ENCODE results near the gene BCAS4. TPM values are rescaled to one million over a fixed set of nuclear protein-coding genes. Genes with fewer than 3 reads are reported as not detected.

The BCAS4 gene
- total RNA-seq, 1 donor from 2014 or later = 3.9 TPM

GRCh38 chr20:50900261-50900660, 105.4 kb downstream of the BCAS4 start:
- no peak for ATAC-seq
- Histone ChIP-seq H3K4me1 (peaks cover 21% of the 10 kb centered on the region), H3K9me3 (no peaks in the 10 kb centered on the region), H3K27ac (no peak overlapping the region), H3K4me3 (no peak overlapping the region), H3K36me3 (peaks cover 70% of the 10 kb centered on the region), H3K27me3 (ENCODE audit: low read depth) (no peaks in the 10 kb centered on the region)
- intact Hi-C loops (cut with DNase I) = no loop called here
- DNase-seq = no peak
- TF ChIP-seq, protein P1, sequence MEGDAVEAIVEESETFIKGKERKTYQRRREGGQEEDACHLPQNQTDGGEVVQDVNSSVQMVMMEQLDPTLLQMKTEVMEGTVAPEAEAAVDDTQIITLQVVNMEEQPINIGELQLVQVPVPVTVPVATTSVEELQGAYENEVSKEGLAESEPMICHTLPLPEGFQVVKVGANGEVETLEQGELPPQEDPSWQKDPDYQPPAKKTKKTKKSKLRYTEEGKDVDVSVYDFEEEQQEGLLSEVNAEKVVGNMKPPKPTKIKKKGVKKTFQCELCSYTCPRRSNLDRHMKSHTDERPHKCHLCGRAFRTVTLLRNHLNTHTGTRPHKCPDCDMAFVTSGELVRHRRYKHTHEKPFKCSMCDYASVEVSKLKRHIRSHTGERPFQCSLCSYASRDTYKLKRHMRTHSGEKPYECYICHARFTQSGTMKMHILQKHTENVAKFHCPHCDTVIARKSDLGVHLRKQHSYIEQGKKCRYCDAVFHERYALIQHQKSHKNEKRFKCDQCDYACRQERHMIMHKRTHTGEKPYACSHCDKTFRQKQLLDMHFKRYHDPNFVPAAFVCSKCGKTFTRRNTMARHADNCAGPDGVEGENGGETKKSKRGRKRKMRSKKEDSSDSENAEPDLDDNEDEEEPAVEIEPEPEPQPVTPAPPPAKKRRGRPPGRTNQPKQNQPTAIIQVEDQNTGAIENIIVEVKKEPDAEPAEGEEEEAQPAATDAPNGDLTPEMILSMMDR (IDR thresholded peaks at IDR 0.05) = no peak

DNA sequence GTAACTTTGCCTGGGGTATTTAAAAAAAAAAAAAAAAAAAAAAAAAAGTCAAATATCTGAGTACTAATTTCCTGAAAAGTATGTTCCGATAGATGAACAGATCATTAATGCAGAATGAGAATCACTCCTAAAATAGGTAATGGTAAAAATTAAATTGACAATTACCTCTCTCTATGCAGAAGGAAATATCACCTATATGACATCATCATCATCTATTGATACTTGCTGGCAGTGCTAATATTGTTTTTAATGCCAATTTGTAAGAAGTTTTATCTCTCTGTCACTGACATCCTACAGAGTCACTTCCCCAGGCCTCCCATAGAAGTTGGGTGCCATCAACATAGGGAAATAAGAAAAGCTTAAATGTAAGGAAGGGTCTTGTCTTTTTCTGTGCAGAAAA, 106.4 kb downstream of the BCAS4 start:
- intact Hi-C loops (cut with DNase I) = no loop called here
- Histone ChIP-seq H3K9me3 (no peaks in the 10 kb centered on the region), H3K4me1 (peaks cover 30% of the 10 kb centered on the region), H3K27ac (no peak overlapping the region), H3K36me3 (peaks cover 62% of the 10 kb centered on the region), H3K27me3 (ENCODE audit: low read depth) (no peaks in the 10 kb centered on the region), H3K4me3 (no peak overlapping the region)
- DNase-seq (no peak), ATAC-seq (no peak)
- TF ChIP-seq, protein P1 (IDR thresholded peaks at IDR 0.05) = no peak

DNA sequence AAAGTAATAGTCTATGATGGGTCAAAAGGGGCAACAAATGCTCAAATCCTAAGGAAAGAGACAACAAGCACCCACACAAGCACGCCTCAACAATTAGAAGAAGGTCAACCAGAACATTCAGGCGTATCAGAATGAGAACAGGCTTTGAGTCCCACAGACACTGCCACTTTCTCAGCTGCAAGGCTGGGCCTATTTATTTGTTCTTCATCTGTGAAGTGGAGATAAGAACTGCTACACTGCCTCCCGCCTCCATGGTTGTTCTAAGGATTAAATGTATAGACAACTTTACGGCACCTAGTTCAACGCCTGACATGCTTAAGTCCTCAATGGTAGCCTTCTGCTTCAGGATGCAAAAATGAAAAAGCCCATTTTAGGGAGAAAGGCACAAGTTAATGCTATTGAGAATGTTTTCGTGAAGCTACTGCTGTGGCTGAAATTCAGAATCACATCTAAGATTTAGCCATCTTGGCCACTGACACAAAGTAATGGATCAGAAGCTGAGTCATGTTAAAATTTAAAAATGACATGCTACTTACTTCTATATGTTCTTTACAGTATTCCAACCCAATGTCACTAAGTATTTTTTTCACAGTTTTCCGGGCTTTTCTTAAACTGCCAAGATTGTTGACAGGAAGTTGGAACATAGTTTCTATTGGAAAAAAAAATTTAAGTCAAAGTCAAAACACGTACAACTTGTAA, 108.6 kb downstream of the BCAS4 start:
- no peak for DNase-seq

DNA sequence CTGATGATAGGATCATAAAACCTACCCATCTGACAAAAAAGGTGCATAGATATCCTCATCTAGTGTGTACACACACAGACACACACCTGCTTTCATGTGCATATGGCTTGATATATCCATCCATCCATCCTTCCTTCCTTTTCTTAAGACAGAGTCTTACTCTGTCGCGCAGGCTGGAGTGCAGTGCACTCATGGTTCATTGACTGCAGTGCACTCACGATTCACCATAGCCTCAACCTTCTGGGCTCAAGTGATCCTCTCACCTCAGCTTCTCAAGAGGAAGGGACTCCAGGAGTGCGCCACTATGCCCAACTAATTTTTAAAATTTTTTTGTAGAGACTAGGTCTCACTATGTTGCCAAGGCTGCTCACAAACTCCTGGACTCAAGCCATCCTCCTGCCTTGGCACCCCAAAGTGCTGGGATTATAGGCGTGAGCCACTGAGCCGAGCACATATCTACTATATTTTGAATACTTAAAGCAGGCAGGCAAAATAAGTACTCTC, 109.3 kb downstream of the BCAS4 start:
- H3K36me3 ChIP-seq = peaks cover 34% of the 10 kb centered on the region
- peaks cover 44% of the 10 kb centered on the region for H3K4me1 ChIP-seq
- no peaks in the 10 kb centered on the region for H3K9me3 ChIP-seq
- H3K27me3 ChIP-seq (ENCODE audit: low read depth) = no peaks in the 10 kb centered on the region
- DNase-seq (no peak), ATAC-seq (peak; percentile 35 to 64)
- intact Hi-C loops (cut with DNase I) = no loop called here
- H3K4me3 ChIP-seq = no peak overlapping the region
- no peak overlapping the region for H3K27ac ChIP-seq
- TF ChIP-seq, protein P1 (IDR thresholded peaks at IDR 0.05) = no peak

More for the DNA sequence above, 108.6 kb downstream of the BCAS4 start:
- no peak overlapping the region for H3K27ac ChIP-seq
- peaks cover 40% of the 10 kb centered on the region for H3K4me1 ChIP-seq
- no peaks in the 10 kb centered on the region for H3K9me3 ChIP-seq
- no peak for ATAC-seq
- TF ChIP-seq, protein P1 (IDR thresholded peaks at IDR 0.05) = no peak
- intact Hi-C loops (cut with DNase I) = no loop called here
- no peak overlapping the region for H3K4me3 ChIP-seq
- H3K27me3 ChIP-seq (ENCODE audit: low read depth) = no peaks in the 10 kb centered on the region
- peaks cover 40% of the 10 kb centered on the region for H3K36me3 ChIP-seq

DNA sequence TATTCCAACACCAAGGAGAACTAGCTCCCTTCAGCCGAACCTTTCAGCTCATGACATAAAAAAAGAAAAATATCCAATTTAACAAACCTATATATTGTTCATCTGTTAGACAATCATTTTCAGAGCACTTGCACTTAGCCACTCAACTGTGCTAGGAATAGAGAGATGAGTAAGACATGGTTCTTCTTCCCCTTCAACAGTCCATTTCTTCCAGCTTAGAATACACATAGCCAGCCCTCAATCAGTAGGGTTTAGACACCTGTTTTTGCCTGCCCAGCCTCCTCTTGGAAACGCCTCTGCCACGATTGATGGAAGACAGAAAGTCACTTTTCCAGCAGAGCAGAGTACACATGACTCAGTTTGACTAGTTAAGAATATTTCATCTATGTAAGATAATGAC, 114.6 kb downstream of the BCAS4 start:
- Histone ChIP-seq H3K36me3 (no peaks in the 10 kb centered on the region), H3K9me3 (no peaks in the 10 kb centered on the region), H3K4me1 (peaks cover 59% of the 10 kb centered on the region), H3K27me3 (ENCODE audit: low read depth) (no peaks in the 10 kb centered on the region), H3K4me3 (no peak overlapping the region), H3K27ac (no peak overlapping the region)
- TF ChIP-seq, protein P1 (IDR thresholded peaks at IDR 0.05) = no peak
- intact Hi-C loops (cut with DNase I) = no loop called here
- DNase-seq (no peak), ATAC-seq (no peak)

Measured in lower lobe of right lung (tissue), 2 donors.